SK-N-SH (cell line): ENCODE results near the gene CANT1. TPM values are rescaled to one million over a fixed set of nuclear protein-coding genes. Genes with fewer than 3 reads are reported as not detected.

Experiments
- CTCF ChIA-PET: fragments of 300-600, 350-600 bp; formaldehyde crosslinking; extraction: SDS; loops from one replicate; lab custom pipeline; 2021; lab: Yijun Ruan, JAX
- POLR2A ChIA-PET: fragments of 350-600 bp; sonication (Branson Sonifier 250); formaldehyde crosslinking; extraction: SDS; loops from one replicate; lab custom pipeline; 2020; ENCODE audit warnings: antibody characterized with exemption, inconsistent platforms; lab: Yijun Ruan, JAX
- DNase-seq: peaks from one replicate; pipeline ENCODE4 v3.0.0; 2012
- H2AFZ ChIP-seq: fragments of 200-600 bp; sonication (generic); 2 replicates; pipeline ENCODE4 v1.8.1; 2016; ENCODE audit warnings: antibody characterized with exemption, mild to moderate bottlenecking, low read depth
- H3F3A ChIP-seq: fragments of 200-600 bp; sonication (generic); replicated peaks from 2 replicates; pipeline ENCODE3; 2016; ENCODE audit warnings: antibody characterized with exemption, mild to moderate bottlenecking; ENCODE audit not compliant: insufficient read depth
- H3K27ac ChIP-seq, 2 experiments: fragments of 200-500 bp in 1 of 2; fragments of 200-600 bp in 1 of 2; sonication (Bioruptor generic) in 1 of 2; sonication (generic), shearing (Covaris generic) in 1 of 2; 2 replicates each; pipeline versions ENCODE4 v1.5.1 to v1.6.1; 2014 to 2016; ENCODE audit warnings: low read depth in 2 of 2, inconsistent platforms in 1 of 2, low read length in 1 of 2, mild to moderate bottlenecking in 1 of 2, mixed read lengths in 1 of 2
- H3K27me3 ChIP-seq: fragments of 200-600 bp; sonication (generic), shearing (Covaris generic); 2 replicates; pipeline ENCODE4 v1.6.1; 2016; ENCODE audit warnings: mixed run types; ENCODE audit not compliant: insufficient read depth
- H3K36me3 ChIP-seq, 2 experiments: fragments of 200-500 bp in 1 of 2; fragments of 200-600 bp in 1 of 2; sonication (Bioruptor generic) in 1 of 2; sonication (generic) in 1 of 2; replicated peaks in 1 of 2; 2 replicates each; pipeline versions ENCODE3 to v1.5.1; 2014 to 2016; ENCODE audit warnings: low read length in 1 of 2, mild to moderate bottlenecking in 1 of 2; ENCODE audit not compliant: insufficient read depth in 2 of 2, control insufficient read depth in 1 of 2
- H3K4me1 ChIP-seq, 2 experiments: fragments of 200-500 bp in 1 of 2; fragments of 200-600 bp in 1 of 2; sonication (Bioruptor generic) in 1 of 2; sonication (generic), shearing (Covaris generic) in 1 of 2; 2 replicates each; pipeline versions ENCODE4 v1.5.1 to v1.6.1; 2014 to 2016; ENCODE audit warnings: low read depth in 1 of 2, low read length in 1 of 2, mixed run types in 1 of 2; ENCODE audit not compliant: insufficient read depth in 2 of 2, control insufficient read depth in 1 of 2
- H3K4me2 ChIP-seq: fragments of 200-600 bp; sonication (generic), shearing (Covaris generic); 2 replicates; pipeline ENCODE4 v1.6.1; 2017; ENCODE audit warnings: mixed run types
- H3K4me3 ChIP-seq, 2 experiments: fragments of 200-500 bp in 1 of 2; fragments of 200-600 bp in 1 of 2; sonication (Bioruptor generic) in 1 of 2; sonication (generic), shearing (Covaris generic) in 1 of 2; 2 replicates each; pipeline versions ENCODE4 v1.5.1 to v1.8.1; 2014 to 2016; ENCODE audit warnings: low read depth in 2 of 2, inconsistent platforms in 1 of 2, low read length in 1 of 2, mild to moderate bottlenecking in 1 of 2, mixed read lengths in 1 of 2, moderate library complexity in 1 of 2
- H3K79me2 ChIP-seq: fragments of 200-600 bp; sonication (generic); 2 replicates; pipeline ENCODE4 v1.8.1; 2017; ENCODE audit warnings: mild to moderate bottlenecking; ENCODE audit not compliant: insufficient read depth
- H3K9ac ChIP-seq: fragments of 200-600 bp; sonication (generic); 2 replicates; pipeline ENCODE4 v1.6.1; 2017; ENCODE audit warnings: mixed run types
- H3K9me2 ChIP-seq: fragments of 200-600 bp; sonication (generic); 2 replicates; pipeline ENCODE4 v1.6.1; 2017; ENCODE audit warnings: mixed run types
- H3K9me3 ChIP-seq: fragments of 200-600 bp; sonication (generic); 2 replicates; pipeline ENCODE4 v1.6.1; 2017; ENCODE audit warnings: mixed run types, mild to moderate bottlenecking, moderate library complexity
- H4K20me1 ChIP-seq: fragments of 200-600 bp; sonication (generic); 2 replicates; pipeline ENCODE4 v1.6.1; 2017; ENCODE audit warnings: mild to moderate bottlenecking, mixed run types; ENCODE audit not compliant: insufficient read depth
- EZH2phosphoT487 ChIP-seq: fragments of 200-600 bp; sonication (generic); IDR thresholded peaks from 2 replicates; pipeline ENCODE4 v1.6.1; 2017; ENCODE audit warnings: low read depth, mixed run types, mild to moderate bottlenecking, antibody characterized with exemption, moderate library complexity, borderline replicate concordance
- FOSL2 ChIP-seq: IDR thresholded peaks from 2 replicates; pipeline ENCODE4 v1.4.0; 2012; ENCODE audit warnings: low read depth, mild to moderate bottlenecking, moderate library complexity, borderline replicate concordance
- FOXJ3 ChIP-seq: sonication (generic); formaldehyde crosslinking; IDR thresholded peaks from 2 replicates; pipeline ENCODE4 v1.5.1; 2020; ENCODE audit warnings: mild to moderate bottlenecking, missing genetic modification reagents
- GABPA ChIP-seq: IDR thresholded peaks from 2 replicates; pipeline ENCODE4 v1.4.0; 2012; ENCODE audit warnings: low read depth, mild to moderate bottlenecking
- GATA2 ChIP-seq: sonication (generic); formaldehyde crosslinking; IDR thresholded peaks from 2 replicates; pipeline ENCODE4 v1.5.0; 2020; ENCODE audit warnings: mild to moderate bottlenecking, missing genetic modification reagents
- JUND ChIP-seq: IDR thresholded peaks from 2 replicates; pipeline ENCODE4 v1.4.0; 2012
- MAX ChIP-seq: IDR thresholded peaks from 2 replicates; pipeline ENCODE4 v1.4.0; 2012; ENCODE audit warnings: low read depth
- MEF2A ChIP-seq: IDR thresholded peaks from 2 replicates; pipeline ENCODE4 v1.4.0; 2012; ENCODE audit warnings: low read depth, borderline replicate concordance
- NRF1 ChIP-seq: IDR thresholded peaks from 2 replicates; pipeline ENCODE4 v1.6.1; 2012; ENCODE audit warnings: low read depth, mild to moderate bottlenecking, low read length
- POLR2AphosphoS5 ChIP-seq: IDR thresholded peaks from 2 replicates; pipeline ENCODE4 v1.6.1; 2012; ENCODE audit warnings: low read depth, low read length
- REST ChIP-seq: IDR thresholded peaks from 2 replicates; pipeline ENCODE4 v1.6.1; 2012; ENCODE audit warnings: mild to moderate bottlenecking, low read depth, low read length, moderate library complexity
- RXRA ChIP-seq: IDR thresholded peaks from 2 replicates; pipeline ENCODE4 v1.4.0; 2012; ENCODE audit warnings: low read depth, mild to moderate bottlenecking, borderline replicate concordance
- SIN3A ChIP-seq: IDR thresholded peaks from 2 replicates; pipeline ENCODE4 v1.6.1; 2012; ENCODE audit warnings: low read depth, mild to moderate bottlenecking, low read length, moderate library complexity, borderline replicate concordance
- TAF1 ChIP-seq: IDR thresholded peaks from 2 replicates; pipeline ENCODE4 v1.6.1; 2012; ENCODE audit warnings: low read depth, mild to moderate bottlenecking, low read length, moderate library complexity, borderline replicate concordance
- TCF12 ChIP-seq: IDR thresholded peaks from 2 replicates; pipeline ENCODE4 v1.4.0; 2012
- YY1 ChIP-seq: IDR thresholded peaks from 2 replicates; pipeline ENCODE4 v1.4.0; 2012; ENCODE audit warnings: low read depth, mild to moderate bottlenecking
- ZBTB33 ChIP-seq: IDR thresholded peaks from 2 replicates; pipeline ENCODE4 v1.4.0; 2012; ENCODE audit warnings: low read depth, borderline replicate concordance
- WGBS: methylation state at CpG from one replicate; pipeline ENCODE4 v1.1.6; 2017; ENCODE audit warnings: low lambda C conversion rate; 5-methylcytosine and 5-hydroxymethylcytosine counted together
- polyA plus RNA-seq, 3 experiments: library from polyadenylated mRNA; depleted of rRNA; stranded (reverse); fragments of >200 nt; gene quantifications; 2 replicates each; pipeline ENCODE4 v1.2.3, GENCODE V29; 2012

Gene CANT1
- polyA plus RNA-seq, 1 of the 3 experiments (the other 2 are of a cell fraction) = 87.4 TPM

GRCh38 chr17:78965491-78965924 lies 44.1 kb downstream of the CANT1 start:
- CTCF ChIA-PET = interaction anchor here (0.8 to 26.0 kb wide), 7 partner anchors 11 to 122 kb away, joined by 3 to 458 read pairs (median 7); partner anchors contain the start of gene LGALS3BP
- 93% methylated on average over 8 of the region's 8 CpGs for WGBS
- H2AFZ ChIP-seq = no peak overlapping the region
- no peak overlapping the region for H3K4me2 ChIP-seq
- peaks cover 14 to 28% of the 10 kb centered on the region in 2 experiments for H3K36me3 ChIP-seq
- H4K20me1 ChIP-seq = no peaks in the 10 kb centered on the region
- H3K9ac ChIP-seq = no peak overlapping the region
- H3F3A ChIP-seq = no peaks in the 10 kb centered on the region
- H3K9me2 ChIP-seq = no peaks in the 10 kb centered on the region
- POLR2A ChIA-PET = interaction anchor here (0.6 to 0.9 kb wide), 3 partner anchors 11 to 83 kb away, joined by 3 read pairs; no protein-coding TSS in a partner anchor
- H3K9me3 ChIP-seq = no peaks in the 10 kb centered on the region
- no peak overlapping the region for H3K27ac ChIP-seq
- DNase-seq = no peak
- TF ChIP-seq MAX (no peak), JUND (no peak), ZBTB33 (no peak), TAF1 (no peak), EZH2phosphoT487 (no peak), RXRA (no peak), POLR2AphosphoS5 (no peak), SIN3A (no peak), FOSL2 (no peak), TCF12 (no peak), MEF2A (no peak), GATA2 (CRISPR knock-in tag) (no peak), YY1 (no peak), GABPA (no peak), NRF1 (no peak), FOXJ3 (no peak), REST (no peak)
- H3K4me3 ChIP-seq = no peak overlapping the region
- no peaks in the 10 kb centered on the region for H3K79me2 ChIP-seq
- H3K27me3 ChIP-seq = no peaks in the 10 kb centered on the region
- H3K4me1 ChIP-seq = peaks cover 0 to 6% of the 10 kb centered on the region in 2 experiments; a peak in 1 of 4 replicates
